ENCODE measurements around the gene NECTIN1.

NECTIN1 gene

DNA sequence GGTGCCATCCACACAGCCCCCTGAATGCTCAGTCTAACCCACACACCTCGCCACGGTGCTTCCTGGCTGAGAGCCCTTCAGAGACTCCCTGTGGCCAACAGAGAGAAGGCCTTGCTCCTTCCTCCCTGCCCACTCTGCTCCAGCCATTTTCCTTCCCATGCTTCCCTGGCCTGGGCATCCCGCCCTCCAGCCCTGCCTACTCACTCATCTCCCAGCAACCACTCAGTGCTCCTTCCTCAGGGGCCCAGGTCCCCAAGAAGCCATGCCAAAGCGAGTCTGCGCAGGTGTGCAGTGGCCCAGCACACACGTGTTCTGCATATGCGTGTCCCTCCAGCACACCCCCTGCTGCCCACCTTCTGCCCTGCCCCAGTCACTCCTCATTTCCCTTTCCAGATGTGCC, 56.4 kb downstream of the NECTIN1 start:
- H3K79me2 ChIP-seq (ENCODE audit: low read length), result peaks cover 15% of the 10 kb centered on the region
- H3K4me1 ChIP-seq (ENCODE audit: low read length), result peaks cover 40% of the 10 kb centered on the region
- H3K36me3 ChIP-seq (replicated peaks; ENCODE audit: insufficient read depth, low read length), result no peaks in the 10 kb centered on the region; the same call in 1 of the 2 replicates
- H3K27me3 ChIP-seq (replicated peaks; ENCODE audit: insufficient read depth, low read length), result no peaks in the 10 kb centered on the region
- H4K20me1 ChIP-seq (ENCODE audit: insufficient read depth, low read length), result no peaks in the 10 kb centered on the region
- H3K4me3 ChIP-seq (ENCODE audit: low read length), result no peak overlapping the region
- no peak for DNase-seq
- TF ChIP-seq EZH2phosphoT487 (IDR thresholded peaks at IDR 0.05; ENCODE audit: low read length) (no peak), EZH2 (optimal IDR thresholded peaks at IDR 0.05; ENCODE audit: low read depth, low read length) (no peak)
- TF ChIP-seq, protein P1, sequence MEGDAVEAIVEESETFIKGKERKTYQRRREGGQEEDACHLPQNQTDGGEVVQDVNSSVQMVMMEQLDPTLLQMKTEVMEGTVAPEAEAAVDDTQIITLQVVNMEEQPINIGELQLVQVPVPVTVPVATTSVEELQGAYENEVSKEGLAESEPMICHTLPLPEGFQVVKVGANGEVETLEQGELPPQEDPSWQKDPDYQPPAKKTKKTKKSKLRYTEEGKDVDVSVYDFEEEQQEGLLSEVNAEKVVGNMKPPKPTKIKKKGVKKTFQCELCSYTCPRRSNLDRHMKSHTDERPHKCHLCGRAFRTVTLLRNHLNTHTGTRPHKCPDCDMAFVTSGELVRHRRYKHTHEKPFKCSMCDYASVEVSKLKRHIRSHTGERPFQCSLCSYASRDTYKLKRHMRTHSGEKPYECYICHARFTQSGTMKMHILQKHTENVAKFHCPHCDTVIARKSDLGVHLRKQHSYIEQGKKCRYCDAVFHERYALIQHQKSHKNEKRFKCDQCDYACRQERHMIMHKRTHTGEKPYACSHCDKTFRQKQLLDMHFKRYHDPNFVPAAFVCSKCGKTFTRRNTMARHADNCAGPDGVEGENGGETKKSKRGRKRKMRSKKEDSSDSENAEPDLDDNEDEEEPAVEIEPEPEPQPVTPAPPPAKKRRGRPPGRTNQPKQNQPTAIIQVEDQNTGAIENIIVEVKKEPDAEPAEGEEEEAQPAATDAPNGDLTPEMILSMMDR (IDR thresholded peaks at IDR 0.05; ENCODE audit: low read length), result no peak
- no peak overlapping the region for H3K4me2 ChIP-seq (ENCODE audit: low read depth, low read length)
- H3K9me2 ChIP-seq (replicated peaks; ENCODE audit: insufficient read depth, low read length), result no peaks in the 10 kb centered on the region
- H2AFZ ChIP-seq (ENCODE audit: low read length), result no peak overlapping the region
- H3K9me3 ChIP-seq (replicated peaks; ENCODE audit: insufficient read depth, low read length), result no peaks in the 10 kb centered on the region
- no peak overlapping the region for H3K9ac ChIP-seq (ENCODE audit: low read length)
- H3K27ac ChIP-seq (ENCODE audit: low read length), result peak overlapping the region; percentile 94; the same call in 1 of the 2 replicates
- peaks cover 24% of the 10 kb centered on the region for H3F3A ChIP-seq (ENCODE audit: insufficient read depth, low read length)

DNA sequence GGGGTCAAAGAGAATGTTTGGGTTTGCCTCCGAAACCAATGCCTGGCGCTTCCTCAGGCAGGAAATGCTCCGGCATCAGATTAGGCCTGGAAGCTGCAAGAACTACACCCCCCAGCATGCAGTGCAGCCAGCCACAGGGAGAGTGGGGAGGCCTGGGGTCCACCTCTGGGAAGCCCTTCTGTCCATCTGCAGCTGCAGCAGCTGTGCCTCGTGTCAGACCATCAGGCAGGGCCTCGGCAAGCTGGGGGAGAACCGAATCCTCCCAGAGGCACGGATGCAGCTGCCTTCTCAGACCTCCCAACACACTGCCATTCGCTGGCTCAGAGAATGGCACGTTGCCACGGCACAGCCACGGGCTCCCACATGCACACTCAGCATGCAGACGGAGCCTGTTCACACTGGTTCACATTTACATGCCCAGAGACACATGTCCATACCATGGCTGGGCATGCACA, 57.4 kb downstream of the NECTIN1 start:
- no peak for DNase-seq
- Histone ChIP-seq H3K27ac (ENCODE audit: low read length) (no peak overlapping the region), H3K79me2 (ENCODE audit: low read length) (peaks cover 7% of the 10 kb centered on the region), H3K9ac (ENCODE audit: low read length) (no peak overlapping the region), H3K9me2 (replicated peaks; ENCODE audit: insufficient read depth, low read length) (no peaks in the 10 kb centered on the region), H3K9me3 (replicated peaks; ENCODE audit: insufficient read depth, low read length) (no peaks in the 10 kb centered on the region), H3F3A (ENCODE audit: insufficient read depth, low read length) (peaks cover 24% of the 10 kb centered on the region), H3K4me1 (ENCODE audit: low read length) (peaks cover 36% of the 10 kb centered on the region), H4K20me1 (ENCODE audit: insufficient read depth, low read length) (no peaks in the 10 kb centered on the region), H2AFZ (ENCODE audit: low read length) (no peak overlapping the region), H3K27me3 (replicated peaks; ENCODE audit: insufficient read depth, low read length) (no peaks in the 10 kb centered on the region), H3K4me2 (ENCODE audit: low read depth, low read length) (no peak overlapping the region), H3K4me3 (ENCODE audit: low read length) (no peak overlapping the region), H3K36me3 (replicated peaks; ENCODE audit: insufficient read depth, low read length) (no peaks in the 10 kb centered on the region)
- TF ChIP-seq, protein P1 (IDR thresholded peaks at IDR 0.05; ENCODE audit: low read length), result no peak
- TF ChIP-seq EZH2 (optimal IDR thresholded peaks at IDR 0.05; ENCODE audit: low read depth, low read length) (no peak), EZH2phosphoT487 (IDR thresholded peaks at IDR 0.05; ENCODE audit: low read length) (no peak)

DNA sequence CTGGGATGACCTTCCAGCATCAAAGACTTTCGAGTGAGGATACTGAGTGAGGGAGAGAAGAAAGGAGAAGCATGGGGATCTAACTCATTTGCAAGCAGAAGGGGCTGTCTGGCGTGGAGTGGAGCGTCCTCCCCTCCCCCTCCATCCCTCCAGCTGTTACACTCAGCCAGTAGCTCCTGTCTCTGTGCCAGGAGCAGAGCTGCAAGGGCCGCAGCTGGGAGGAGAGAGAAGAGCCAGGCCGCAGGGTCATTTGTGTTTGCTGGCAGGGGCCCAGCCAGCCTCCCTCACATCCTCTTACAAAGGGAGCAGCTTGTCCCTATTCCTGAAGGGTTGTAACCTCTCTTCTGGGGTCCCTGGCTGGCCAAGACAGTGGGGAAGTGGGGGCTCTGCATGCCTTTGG, 57.9 kb downstream of the NECTIN1 start:
- H3K27ac ChIP-seq (ENCODE audit: low read length), result no peak overlapping the region
- no peak overlapping the region for H3K9ac ChIP-seq (ENCODE audit: low read length)
- no peak for DNase-seq
- H3K4me2 ChIP-seq (ENCODE audit: low read depth, low read length), result no peak overlapping the region
- H3F3A ChIP-seq (ENCODE audit: insufficient read depth, low read length), result peaks cover 24% of the 10 kb centered on the region
- no peak overlapping the region for H3K4me3 ChIP-seq (ENCODE audit: low read length)
- peaks cover 31% of the 10 kb centered on the region for H3K4me1 ChIP-seq (ENCODE audit: low read length)
- no peaks in the 10 kb centered on the region for H3K9me2 ChIP-seq (replicated peaks; ENCODE audit: insufficient read depth, low read length)
- H3K9me3 ChIP-seq (replicated peaks; ENCODE audit: insufficient read depth, low read length), result no peaks in the 10 kb centered on the region
- no peak overlapping the region for H2AFZ ChIP-seq (ENCODE audit: low read length)
- H3K79me2 ChIP-seq (ENCODE audit: low read length), result peaks cover 7% of the 10 kb centered on the region
- H3K27me3 ChIP-seq (replicated peaks; ENCODE audit: insufficient read depth, low read length), result no peaks in the 10 kb centered on the region
- no peaks in the 10 kb centered on the region for H4K20me1 ChIP-seq (ENCODE audit: insufficient read depth, low read length)
- TF ChIP-seq, protein P1 (IDR thresholded peaks at IDR 0.05; ENCODE audit: low read length), result no peak
- TF ChIP-seq EZH2phosphoT487 (IDR thresholded peaks at IDR 0.05; ENCODE audit: low read length), result no peak
- TF ChIP-seq EZH2 (optimal IDR thresholded peaks at IDR 0.05; ENCODE audit: low read depth, low read length), result no peak
- H3K36me3 ChIP-seq (replicated peaks; ENCODE audit: insufficient read depth, low read length), result no peaks in the 10 kb centered on the region

Measured in MM.1S (cell line).